Hepatocyte (in vitro differentiated cells): ENCODE data around the gene CXCR4. TPM values are rescaled to one million over a fixed set of nuclear protein-coding genes. Genes with fewer than 3 reads are reported as not detected.

ENCODE experiments used
- DNase-seq: peaks from one replicate; pipeline ENCODE4 v3.0.0-alpha.2; 2016; ENCODE audit warnings: low spot score
- H2AFZ ChIP-seq: fragments of 200-600 bp; sonication (generic); 2 replicates; pipeline ENCODE4 v1.6.0; 2016; ENCODE audit warnings: antibody characterized with exemption, mild to moderate bottlenecking
- H3K27ac ChIP-seq: fragments of 200-600 bp; sonication (generic); 2 replicates; pipeline ENCODE4 v1.5.1; 2016; ENCODE audit warnings: mild to moderate bottlenecking
- H3K27me3 ChIP-seq: fragments of 200-600 bp; sonication (generic); 2 replicates; pipeline ENCODE4 v1.6.1; 2016
- H3K36me3 ChIP-seq: fragments of 200-600 bp; sonication (generic); replicated peaks from 2 replicates; pipeline ENCODE4 v1.5.1; 2016; ENCODE audit warnings: low read depth; ENCODE audit not compliant: insufficient read depth
- H3K4me1 ChIP-seq: fragments of 200-600 bp; sonication (generic); 2 replicates; pipeline ENCODE4 v1.5.1; 2016; ENCODE audit warnings: mild to moderate bottlenecking, moderate library complexity; ENCODE audit not compliant: insufficient read depth
- H3K4me2 ChIP-seq: fragments of 200-600 bp; sonication (generic); 2 replicates; pipeline ENCODE4 v1.6.0; 2016
- H3K4me3 ChIP-seq: fragments of 200-600 bp; sonication (generic); 2 replicates; pipeline ENCODE4 v1.5.1; 2016; ENCODE audit warnings: mild to moderate bottlenecking
- H3K79me2 ChIP-seq: fragments of 200-600 bp; sonication (generic); 2 replicates; pipeline ENCODE4 v1.6.0; 2017; ENCODE audit warnings: mild to moderate bottlenecking
- H3K9me2 ChIP-seq: fragments of 200-600 bp; sonication (generic); replicated peaks from 2 replicates; pipeline ENCODE4 v1.6.0; 2017; ENCODE audit warnings: mild to moderate bottlenecking; ENCODE audit not compliant: insufficient read depth
- H3K9me3 ChIP-seq: fragments of 200-600 bp; sonication (generic); 2 replicates; pipeline ENCODE4 v1.5.1; 2016; ENCODE audit warnings: low read depth, mild to moderate bottlenecking
- H4K20me1 ChIP-seq: fragments of 200-600 bp; sonication (generic); 2 replicates; pipeline ENCODE4 v1.6.0; 2016; ENCODE audit warnings: mild to moderate bottlenecking; ENCODE audit not compliant: insufficient read depth, poor library complexity, severe bottlenecking
- CTCF ChIP-seq: fragments of 200-600 bp; sonication (generic); IDR thresholded peaks from 2 replicates; pipeline ENCODE4 v1.5.1; 2016; ENCODE audit warnings: antibody characterized with exemption, mild to moderate bottlenecking; ENCODE audit not compliant: poor library complexity
- EZH2 ChIP-seq: fragments of 200-600 bp; sonication (generic); IDR thresholded peaks from 2 replicates; pipeline ENCODE4 v1.6.1; 2016; ENCODE audit warnings: antibody characterized with exemption, mild to moderate bottlenecking, borderline replicate concordance
- EZH2phosphoT487 ChIP-seq: fragments of 200-600 bp; sonication (generic); IDR thresholded peaks from one replicate; pipeline ENCODE4 v1.6.1; 2018; ENCODE audit warnings: antibody characterized with exemption, mild to moderate bottlenecking, low read depth, moderate library complexity; ENCODE audit not compliant: unreplicated experiment, severe bottlenecking
- WGBS: methylation state at CpG from one replicate; pipeline ENCODE4 v1.1.6; 2016; ENCODE audit warnings: low lambda C conversion rate; ENCODE audit errors: missing lambda C conversion rate; 5-methylcytosine and 5-hydroxymethylcytosine counted together
- polyA plus RNA-seq: library from polyadenylated mRNA; unstranded; fragments of >200 nt; fragmentation: Nextera tagmentation; extraction: Ambion mirVana; gene quantifications from 2 replicates; pipeline ENCODE4 v1.2.1, GENCODE V29; 2016
- total RNA-seq: library from RNA; depleted of rRNA; stranded (reverse); fragments of >200 nt; gene quantifications from 2 replicates; pipeline ENCODE4 v1.2.3, GENCODE V29; 2014

Gene CXCR4
- total and polyA plus RNA-seq, 2 experiments from 2014 or later = 3.8 to 6.2 TPM

GRCh38 chr2:136133586-136133985 lies 15.6 kb upstream of the CXCR4 start:
- DNase-seq = no peak
- Histone ChIP-seq H2AFZ (no peak overlapping the region), H3K9me2 (no peaks in the 10 kb centered on the region), H3K4me3 (no peak overlapping the region), H4K20me1 (no peaks in the 10 kb centered on the region), H3K27me3 (no peaks in the 10 kb centered on the region), H3K9me3 (no peaks in the 10 kb centered on the region), H3K4me1 (no peaks in the 10 kb centered on the region), H3K27ac (no peak overlapping the region), H3K4me2 (no peak overlapping the region), H3K79me2 (no peaks in the 10 kb centered on the region), H3K36me3 (no peaks in the 10 kb centered on the region)
- TF ChIP-seq EZH2 (no peak), CTCF (no peak), EZH2phosphoT487 (no peak)
- WGBS = 88% methylated on average over 5 of the region's 5 CpGs

- WGBS = 85% methylated on average over 1 of the region's 1 CpG
- Histone ChIP-seq H3K27me3 (no peaks in the 10 kb centered on the region), H3K79me2 (no peaks in the 10 kb centered on the region), H3K27ac (no peak overlapping the region), H3K4me1 (no peaks in the 10 kb centered on the region), H3K9me3 (no peaks in the 10 kb centered on the region), H3K9me2 (no peaks in the 10 kb centered on the region), H3K4me3 (no peak overlapping the region), H2AFZ (no peak overlapping the region), H4K20me1 (no peaks in the 10 kb centered on the region), H3K36me3 (no peaks in the 10 kb centered on the region), H3K4me2 (no peak overlapping the region)
- TF ChIP-seq EZH2 (no peak), EZH2phosphoT487 (no peak), CTCF (no peak)
- DNase-seq = no peak
Measured at GRCh38 chr2:136133176-136133575, 15.2 kb upstream of the CXCR4 start.

- no peak for DNase-seq
- H3K9me2 ChIP-seq = no peaks in the 10 kb centered on the region
- no peak overlapping the region for H3K4me3 ChIP-seq
- no peaks in the 10 kb centered on the region for H3K36me3 ChIP-seq
- no peak for TF ChIP-seq CTCF
- no peak for TF ChIP-seq EZH2phosphoT487
- TF ChIP-seq EZH2 = no peak
- H3K27me3 ChIP-seq = no peaks in the 10 kb centered on the region
- H4K20me1 ChIP-seq = no peaks in the 10 kb centered on the region
- H3K27ac ChIP-seq = no peak overlapping the region
- no peaks in the 10 kb centered on the region for H3K79me2 ChIP-seq
- H3K4me2 ChIP-seq = no peak overlapping the region
- no peaks in the 10 kb centered on the region for H3K4me1 ChIP-seq
- no peaks in the 10 kb centered on the region for H3K9me3 ChIP-seq
- no peak overlapping the region for H2AFZ ChIP-seq
Measured at GRCh38 chr2:136132825-136133155, 14.8 kb upstream of the CXCR4 start.
